K562 (cell line): ENCODE results near the gene JUN. TPM values are rescaled to one million over a fixed set of nuclear protein-coding genes. Genes with fewer than 3 reads are reported as not detected.
A peak's percentile ranks its signal among the peaks of the same experiment; 100 is the strongest.

Experiments used
- ATAC-seq: fragments of 200-7000 bp; cut with Tn5 transposase; 3 replicates; pipeline ENCODE4 v1.9.1; 2020; ENCODE audit warnings: moderate library complexity
- BruUV-seq: library from RNA; stranded (reverse); fragments of 400-500 nt; replicated peaks from 2 replicates; lab custom pipeline; 2021; lab: Mats Ljungman, UMichigan
- CTCF ChIA-PET: fragments of 300-600 bp; formaldehyde crosslinking; extraction: SDS; loops from one replicate; lab custom pipeline; 2021; ENCODE audit warnings: low intra/inter-chr PET ratio; lab: Yijun Ruan, JAX
- POLR2A ChIA-PET: fragments of 300-600, 350-650 bp; sonication (Branson Sonifier 250); formaldehyde crosslinking; extraction: SDS; loops from one replicate; lab custom pipeline; 2021; ENCODE audit warnings: antibody characterized with exemption, inconsistent platforms; lab: Yijun Ruan, JAX
- DNase-seq, 4 experiments: peaks; one replicate each; pipeline versions ENCODE4 v3.0.0 to v3.0.0-alpha.2; 2011 to 2018; ENCODE audit warnings: low spot score in 3 of 4, mixed read lengths in 3 of 4; ENCODE audit errors: extremely low read depth in 1 of 4
- FAIRE-seq: peaks from 2 replicates; lab custom pipeline; 2011; peaks lifted over from hg19 to GRCh38; lab: Jason Lieb, UNC
- H2AFZ ChIP-seq: 2 replicates; pipeline ENCODE4 v1.6.0; 2011; ENCODE audit warnings: low read depth, low read length, control low read depth, inconsistent platforms
- H3K27ac ChIP-seq: fragments of 200-600 bp; 3 replicates; pipeline ENCODE4 v1.8.0; 2011; ENCODE audit warnings: low read depth, mild to moderate bottlenecking, control low read depth, inconsistent platforms, low read length, moderate library complexity, mixed read lengths; ENCODE audit errors: extremely low read depth
- H3K27me3 ChIP-seq, 2 experiments: fragments of 300-600 bp in 1 of 2; 2 replicates in 1 of 2; 3 replicates in 1 of 2; pipeline versions ENCODE4 v1.6.0 to v1.8.0; 2011; ENCODE audit warnings: inconsistent platforms in 2 of 2, low read length in 2 of 2, mild to moderate bottlenecking in 1 of 2, mixed read lengths in 1 of 2, moderate library complexity in 1 of 2; ENCODE audit not compliant: control insufficient read depth in 2 of 2, insufficient read depth in 2 of 2
- H3K36me3 ChIP-seq: fragments of 300-600 bp; 3 replicates; pipeline ENCODE4 v1.8.0; 2011; ENCODE audit warnings: mild to moderate bottlenecking, low read length, inconsistent platforms; ENCODE audit not compliant: control insufficient read depth, insufficient read depth
- H3K4me1 ChIP-seq, 2 experiments: fragments of 200-600 bp in 1 of 2; replicated peaks in 1 of 2; 2 replicates in 1 of 2; 3 replicates in 1 of 2; pipeline versions ENCODE4 v1.5.1 to v1.8.0; 2011; ENCODE audit warnings: inconsistent platforms in 2 of 2, low read length in 2 of 2, mild to moderate bottlenecking in 1 of 2, mixed read lengths in 1 of 2, moderate library complexity in 1 of 2; ENCODE audit not compliant: control insufficient read depth in 2 of 2, insufficient read depth in 2 of 2
- H3K4me2 ChIP-seq: 2 replicates; pipeline ENCODE4 v1.6.1; 2011; ENCODE audit warnings: low read length, control low read depth, inconsistent platforms, mixed read lengths; ENCODE audit not compliant: insufficient read depth
- H3K4me3 ChIP-seq: fragments of 200-600 bp; sonication (generic), shearing (Covaris generic); 2 replicates; pipeline ENCODE4 v1.5.1; 2016; ENCODE audit warnings: control low read depth, inconsistent platforms
- H3K79me2 ChIP-seq: fragments of 200-600 bp; 3 replicates; pipeline ENCODE4 v1.8.0; 2011; ENCODE audit warnings: low read length, inconsistent platforms; ENCODE audit not compliant: control insufficient read depth, insufficient read depth
- H3K9ac ChIP-seq, 2 experiments: 2 replicates each; pipeline versions ENCODE4 v1.6.0 to v1.6.1; 2011; ENCODE audit warnings: low read depth in 2 of 2, low read length in 2 of 2, control low read depth in 1 of 2, inconsistent platforms in 1 of 2, mild to moderate bottlenecking in 1 of 2, mixed read lengths in 1 of 2; ENCODE audit not compliant: insufficient read depth in 1 of 2
- H3K9me1 ChIP-seq: one replicate; pipeline ENCODE4 v1.6.0; 2011; ENCODE audit warnings: inconsistent platforms, mild to moderate bottlenecking, low read length, moderate library complexity; ENCODE audit not compliant: control insufficient read depth, insufficient read depth
- H3K9me3 ChIP-seq: replicated peaks from 2 replicates; pipeline ENCODE4 v1.5.1; 2011; ENCODE audit warnings: low read depth, low read length, inconsistent platforms; ENCODE audit not compliant: control insufficient read depth, insufficient read depth
- H4K20me1 ChIP-seq: replicated peaks from 2 replicates; pipeline ENCODE4 v1.6.1; 2011; ENCODE audit warnings: low read length, inconsistent platforms, mixed read lengths; ENCODE audit not compliant: control insufficient read depth, insufficient read depth
- CCAR2 ChIP-seq: fragments of 200-400 bp; formaldehyde crosslinking; IDR thresholded peaks from 2 replicates; pipeline ENCODE4 v1.6.1; 2017; ENCODE audit warnings: mild to moderate bottlenecking, low read depth, low read length
- CTBP1 ChIP-seq: fragments of 450-650 bp; IDR thresholded peaks from 2 replicates; pipeline ENCODE4 v1.6.1; 2016; ENCODE audit warnings: borderline replicate concordance
- FOXA3 ChIP-seq, 2 experiments: fragments of 450-650 bp in 1 of 2; sonication (generic) in 1 of 2; formaldehyde crosslinking; IDR thresholded peaks in 1 of 2; conservative IDR thresholded peaks in 1 of 2; 2 replicates each; pipeline versions ENCODE4 v1.4.0 to v1.8.0; 2020 to 2022; ENCODE audit warnings: mild to moderate bottlenecking in 2 of 2, missing genetic modification reagents in 1 of 2
- IRF2 ChIP-seq: sonication (generic); formaldehyde crosslinking; IDR thresholded peaks from 2 replicates; pipeline ENCODE4 v1.8.1; 2022; ENCODE audit warnings: mild to moderate bottlenecking, missing genetic modification reagents
- L3MBTL2 ChIP-seq: fragments of 450-650 bp; IDR thresholded peaks from 2 replicates; pipeline ENCODE4 v1.6.1; 2016; ENCODE audit warnings: mild to moderate bottlenecking, moderate library complexity
- MEF2A ChIP-seq: IDR thresholded peaks from 2 replicates; pipeline ENCODE4 v1.6.1; 2011; ENCODE audit warnings: low read depth, mild to moderate bottlenecking, low read length, moderate library complexity; ENCODE audit not compliant: control insufficient read depth
- MTA1 ChIP-seq: fragments of 450-650 bp; IDR thresholded peaks from 2 replicates; pipeline ENCODE4 v1.6.1; 2017; ENCODE audit warnings: borderline replicate concordance
- RBBP5 ChIP-seq: fragments of 200-600 bp; sonication (generic); IDR thresholded peaks from 2 replicates; pipeline ENCODE4 v1.6.1; 2012; ENCODE audit warnings: borderline replicate concordance, mild to moderate bottlenecking, low read length, control low read depth, inconsistent platforms; ENCODE audit not compliant: insufficient read depth, poor library complexity, severe bottlenecking
- SRSF7 ChIP-seq: fragments of 200-400 bp; formaldehyde crosslinking; optimal IDR thresholded peaks from 2 replicates; pipeline ENCODE3; 2017; ENCODE audit warnings: mild to moderate bottlenecking, low read depth, low read length
- ZNF212 ChIP-seq: fragments of 450-650 bp; formaldehyde crosslinking; IDR thresholded peaks from 2 replicates; pipeline ENCODE4 v1.4.0; 2020; ENCODE audit warnings: mild to moderate bottlenecking
- ZNF316 ChIP-seq: fragments of 450-650 bp; IDR thresholded peaks from 2 replicates; pipeline ENCODE4 v1.6.1; 2016
- ZNF696 ChIP-seq: fragments of 250-450 bp; sonication (Bioruptor Pico); conservative IDR thresholded peaks from 2 replicates; pipeline ENCODE4 v1.4.0; 2020; ENCODE audit warnings: mild to moderate bottlenecking, moderate library complexity
- ZNF780A ChIP-seq: fragments of 250-450 bp; sonication (Bioruptor Pico); IDR thresholded peaks from 2 replicates; pipeline ENCODE4 v1.5.0; 2021; ENCODE audit warnings: mild to moderate bottlenecking
- WGBS: fragments of 100-300 bp; shearing (Covaris generic); methylation state at CpG from one replicate; pipeline ENCODE4 v1.1.6; 2016; ENCODE audit warnings: low coverage, mixed read lengths; ENCODE audit not compliant: insufficient coverage; ENCODE audit errors: missing lambda C conversion rate; 5-methylcytosine and 5-hydroxymethylcytosine counted together
- in situ Hi-C: fragments of 300-500 bp; cut with MboI; formaldehyde crosslinking; loops from 4 replicates; pipeline ENCODE4 v1.15.0; 2018; ENCODE audit warnings: inconsistent platforms, mixed read lengths
- intact Hi-C: fragments of 100-400 bp; cut with micrococcal nuclease; formaldehyde crosslinking; loops from 2 replicates; pipeline ENCODE4 v1.14.2; 2022
- polyA plus RNA-seq, 8 experiments: library from polyadenylated mRNA; depleted of rRNA in 4 of 8; stranded (reverse) in 5 of 8; unstranded in 3 of 8; fragments of >200 nt; fragmentation: Nextera tagmentation in 2 of 8; fragmentation: Illumina TruSeq in 1 of 8; extraction: Ambion mirVana in 2 of 8; extraction: Trizol in 1 of 8; gene quantifications; 2 replicates each; pipeline versions ENCODE4 v1.2.1 to v1.2.3, GENCODE V29; 2011 to 2014; ENCODE audit warnings: inconsistent platforms in 1 of 8, missing spikeins in 1 of 8
- total RNA-seq, 7 experiments: library from RNA; depleted of rRNA in 6 of 7; stranded (reverse); fragments of >200 nt in 6 of 7; fragmentation: Illumina TruSeq in 2 of 7; extraction: Trizol in 2 of 7; gene quantifications; 2 replicates each; pipeline versions ENCODE4 v1.2.1 to v1.2.3, GENCODE V29; 2011 to 2021; ENCODE audit warnings: low replicate concordance in 1 of 7
- TF ChIP-seq, protein P1 (sequence below): sonication (generic); formaldehyde crosslinking; IDR thresholded peaks from 2 replicates; pipeline ENCODE4 v1.8.0; 2023; ENCODE audit warnings: mild to moderate bottlenecking, missing genetic modification reagents
- TF ChIP-seq, protein P2 (sequence below): sonication (generic); formaldehyde crosslinking; IDR thresholded peaks from 2 replicates; pipeline ENCODE4 v1.8.0; 2022; ENCODE audit warnings: mild to moderate bottlenecking, missing genetic modification reagents, borderline replicate concordance
- TF ChIP-seq, protein P3 (sequence below), 2 experiments: fragments of 200-800 bp in 1 of 2; sonication (Bioruptor generic) in 1 of 2; sonication (generic) in 1 of 2; formaldehyde crosslinking in 1 of 2; IDR thresholded peaks in 1 of 2; conservative IDR thresholded peaks in 1 of 2; 2 replicates each; pipeline versions ENCODE4 v1.5.0 to v1.6.1; 2016 to 2020; ENCODE audit warnings: missing compliant biosample characterization in 1 of 2, missing genetic modification characterization in 1 of 2, missing genetic modification reagents in 1 of 2

The JUN gene
- total and polyA plus RNA-seq, 9 of the 15 experiments (the other 6 are each of a cell fraction or from before 2014, with no cell fraction given), result 0.32 to 23.4 (median 4.0) TPM

- peaks cover 2 to 4% of the 10 kb centered on the region in 2 experiments; a peak in 3 of 5 replicates for H3K27me3 ChIP-seq
- FAIRE-seq (peak; percentile 58), DNase-seq (no peak), ATAC-seq (no peak)
- CTCF ChIA-PET, result interaction anchor here (0.7 kb wide), 1 partner anchor 1018 kb away, joined by 3 read pairs; no protein-coding TSS in a partner anchor
- no peak overlapping the region for H3K27ac ChIP-seq
- POLR2A ChIA-PET, result interaction anchor here (0.8 kb wide), 1 partner anchor 42 kb away, joined by 3 read pairs; the partner anchor contains the start of gene JUN
- no peak overlapping the region for H3K9ac ChIP-seq
- H3K36me3 ChIP-seq, result no peaks in the 10 kb centered on the region
- H3K79me2 ChIP-seq, result no peaks in the 10 kb centered on the region
- in situ Hi-C loops, result loop anchor here (10.0 to 25.0 kb wide), 3 partner anchors 963 to 1195 kb away; partner anchors contain the start of gene CYP2J2
- 41% methylated on average over 14 of the region's 14 CpGs for WGBS
- H4K20me1 ChIP-seq, result no peaks in the 10 kb centered on the region
- H3K4me1 ChIP-seq, result no peaks in the 10 kb centered on the region
- no peak overlapping the region for H3K4me2 ChIP-seq
- intact Hi-C loops, result loop anchor here (5.0 kb wide), 3 partner anchors 40 to 365 kb away; partner anchors contain the start of gene JUN
- H3K4me3 ChIP-seq, result no peak overlapping the region
- H3K9me1 ChIP-seq, result no peaks in the 10 kb centered on the region
- no TSS peak for BruUV-seq
- H3K9me3 ChIP-seq, result no peaks in the 10 kb centered on the region
- H2AFZ ChIP-seq, result no peak overlapping the region
- no peak for TF ChIP-seq ZNF212 (CRISPR knock-in tag)
- TF ChIP-seq, protein P1, sequence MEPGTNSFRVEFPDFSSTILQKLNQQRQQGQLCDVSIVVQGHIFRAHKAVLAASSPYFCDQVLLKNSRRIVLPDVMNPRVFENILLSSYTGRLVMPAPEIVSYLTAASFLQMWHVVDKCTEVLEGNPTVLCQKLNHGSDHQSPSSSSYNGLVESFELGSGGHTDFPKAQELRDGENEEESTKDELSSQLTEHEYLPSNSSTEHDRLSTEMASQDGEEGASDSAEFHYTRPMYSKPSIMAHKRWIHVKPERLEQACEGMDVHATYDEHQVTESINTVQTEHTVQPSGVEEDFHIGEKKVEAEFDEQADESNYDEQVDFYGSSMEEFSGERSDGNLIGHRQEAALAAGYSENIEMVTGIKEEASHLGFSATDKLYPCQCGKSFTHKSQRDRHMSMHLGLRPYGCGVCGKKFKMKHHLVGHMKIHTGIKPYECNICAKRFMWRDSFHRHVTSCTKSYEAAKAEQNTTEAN (CRISPR knock-in tag), result no peak
- TF ChIP-seq SRSF7, result no peak
- TF ChIP-seq ZNF780A (CRISPR knock-in tag), result no peak
- TF ChIP-seq, protein P2, sequence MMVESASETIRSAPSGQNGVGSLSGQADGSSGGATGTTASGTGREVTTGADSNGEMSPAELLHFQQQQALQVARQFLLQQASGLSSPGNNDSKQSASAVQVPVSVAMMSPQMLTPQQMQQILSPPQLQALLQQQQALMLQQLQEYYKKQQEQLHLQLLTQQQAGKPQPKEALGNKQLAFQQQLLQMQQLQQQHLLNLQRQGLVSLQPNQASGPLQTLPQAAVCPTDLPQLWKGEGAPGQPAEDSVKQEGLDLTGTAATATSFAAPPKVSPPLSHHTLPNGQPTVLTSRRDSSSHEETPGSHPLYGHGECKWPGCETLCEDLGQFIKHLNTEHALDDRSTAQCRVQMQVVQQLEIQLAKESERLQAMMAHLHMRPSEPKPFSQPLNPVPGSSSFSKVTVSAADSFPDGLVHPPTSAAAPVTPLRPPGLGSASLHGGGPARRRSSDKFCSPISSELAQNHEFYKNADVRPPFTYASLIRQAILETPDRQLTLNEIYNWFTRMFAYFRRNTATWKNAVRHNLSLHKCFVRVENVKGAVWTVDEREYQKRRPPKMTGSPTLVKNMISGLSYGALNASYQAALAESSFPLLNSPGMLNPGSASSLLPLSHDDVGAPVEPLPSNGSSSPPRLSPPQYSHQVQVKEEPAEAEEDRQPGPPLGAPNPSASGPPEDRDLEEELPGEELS, result no peak
- no peak for TF ChIP-seq RBBP5
- TF ChIP-seq IRF2, result no peak
- no peak for TF ChIP-seq ZNF316
- TF ChIP-seq CCAR2, result no peak
- no peak for TF ChIP-seq FOXA3 (CRISPR knock-in tag; conservative IDR thresholded peaks at IDR 0.05 in 1 of 2, IDR thresholded peaks at IDR 0.05 in 1 of 2)
- TF ChIP-seq CTBP1, result no peak
- TF ChIP-seq MEF2A, result no peak
- no peak for TF ChIP-seq MTA1
- TF ChIP-seq ZNF696 (CRISPR knock-in tag), result no peak
- TF ChIP-seq, protein P3, sequence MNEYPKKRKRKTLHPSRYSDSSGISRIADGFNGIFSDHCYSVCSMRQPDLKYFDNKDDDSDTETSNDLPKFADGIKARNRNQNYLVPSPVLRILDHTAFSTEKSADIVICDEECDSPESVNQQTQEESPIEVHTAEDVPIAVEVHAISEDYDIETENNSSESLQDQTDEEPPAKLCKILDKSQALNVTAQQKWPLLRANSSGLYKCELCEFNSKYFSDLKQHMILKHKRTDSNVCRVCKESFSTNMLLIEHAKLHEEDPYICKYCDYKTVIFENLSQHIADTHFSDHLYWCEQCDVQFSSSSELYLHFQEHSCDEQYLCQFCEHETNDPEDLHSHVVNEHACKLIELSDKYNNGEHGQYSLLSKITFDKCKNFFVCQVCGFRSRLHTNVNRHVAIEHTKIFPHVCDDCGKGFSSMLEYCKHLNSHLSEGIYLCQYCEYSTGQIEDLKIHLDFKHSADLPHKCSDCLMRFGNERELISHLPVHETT (CRISPR knock-in tag; conservative IDR thresholded peaks at IDR 0.05 in 1 of 2, IDR thresholded peaks at IDR 0.05 in 1 of 2), result no peak
- TF ChIP-seq L3MBTL2, result peak; percentile 46; the same call in 1 of the 2 replicates
These were observed 41.9 kb downstream of the JUN start for GRCh38 chr1:58741678-58742553.
